ENCODE data around the gene SLBP. TPM values are rescaled to one million over a fixed set of nuclear protein-coding genes. Genes with fewer than 3 reads are reported as not detected.

Gene SLBP
- total and polyA plus RNA-seq, 2 of the 8 experiments (the other 6 are each of a cell fraction or from before 2014, with no cell fraction given), result 44.1 to 49.0 TPM

DNA sequence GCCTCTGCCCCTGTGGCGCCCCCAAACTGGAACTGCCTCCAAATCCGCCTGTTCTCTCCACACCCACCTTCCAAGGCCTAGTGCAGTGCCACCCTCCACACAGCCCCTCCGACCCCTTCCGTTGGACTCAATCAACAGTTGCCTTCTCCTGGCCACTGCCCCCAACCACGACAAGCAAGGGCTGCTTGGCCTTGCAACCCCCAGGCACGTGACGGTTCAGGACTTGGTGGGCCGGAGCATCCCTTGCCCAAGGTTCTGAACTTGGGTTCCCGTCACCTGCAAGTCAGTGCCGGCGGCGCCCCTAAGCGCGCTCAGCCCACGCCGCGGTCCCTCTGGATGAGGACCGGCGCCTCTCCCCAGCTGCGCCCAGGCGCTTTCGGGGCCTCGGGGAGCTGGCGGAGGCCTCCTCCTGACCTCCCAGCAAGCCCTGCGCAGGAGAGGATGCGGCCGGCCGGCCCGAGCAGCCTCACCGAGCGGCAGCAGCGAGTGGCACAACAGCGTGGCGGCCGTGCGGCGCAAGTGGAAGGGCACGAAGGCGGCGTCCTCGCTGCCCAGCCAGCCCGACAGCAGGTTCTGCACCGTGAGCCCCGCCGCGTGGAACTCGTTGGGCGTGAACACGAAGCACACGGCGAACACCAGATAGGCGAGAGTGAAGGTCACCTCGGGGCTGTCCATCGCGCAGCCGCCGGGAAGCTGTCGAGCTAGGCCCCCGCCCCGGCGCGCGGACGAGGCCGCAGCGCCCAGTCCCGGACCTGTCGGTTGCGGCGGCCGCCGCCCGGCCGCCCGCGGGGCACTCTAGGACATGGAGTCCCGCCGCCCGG, 8.3 kb upstream of the SLBP start (continued):
- TF ChIP-seq CHD2 (IDR thresholded peaks at IDR 0.05; ENCODE audit: low read length) (no peak), RFX5 (IDR thresholded peaks at IDR 0.05; ENCODE audit: borderline replicate concordance, low read depth, low read length) (no peak), SP1 (IDR thresholded peaks at IDR 0.05; ENCODE audit: low read depth, low read length) (no peak)

Data from H1 (cell line).